Measurements from ENCODE around the gene DNASE2B.
"Not testable (repeated sequence)": the region's sequence is repeated elsewhere in the genome, so short reads cannot be mapped to it uniquely, and the experiment has no call there.

The DNASE2B gene

GRCh38 chr1:84424513-84425149 is 26.3 kb downstream of the DNASE2B start:
- no peak for DNase-seq

- DNase-seq = no peak
Observed at GRCh38 chr1:84425150-84425896, 27.0 kb downstream of the DNASE2B start.

DNA sequence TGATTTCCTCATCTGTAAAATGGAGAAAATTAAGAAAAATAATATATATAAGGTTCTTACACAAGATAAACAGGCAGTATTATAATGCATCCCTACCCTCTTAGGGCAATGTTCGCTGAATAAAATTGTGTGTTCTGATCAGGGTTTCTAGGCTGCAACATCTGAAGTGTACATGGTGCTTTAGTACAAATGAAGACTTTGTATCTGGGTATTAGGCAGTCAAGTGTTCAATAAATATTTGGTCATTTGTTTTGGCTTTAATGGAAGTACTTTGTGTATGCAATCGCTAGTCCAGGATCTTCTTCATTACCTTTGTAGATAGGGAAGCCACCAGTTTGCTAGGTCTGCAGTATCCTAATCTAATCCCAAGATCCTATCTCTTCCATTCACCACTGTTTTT is 28.1 kb downstream of the DNASE2B start:
- DNase-seq = no peak

- DNase-seq = no peak
Observed at GRCh38 chr1:84427250-84428188, 29.2 kb downstream of the DNASE2B start.

GRCh38 chr1:84428235-84428634 is 30.0 kb downstream of the DNASE2B start:
- no peak for DNase-seq

GRCh38 chr1:84429231-84429630 is 30.9 kb downstream of the DNASE2B start:
- DNase-seq = no peak

DNA sequence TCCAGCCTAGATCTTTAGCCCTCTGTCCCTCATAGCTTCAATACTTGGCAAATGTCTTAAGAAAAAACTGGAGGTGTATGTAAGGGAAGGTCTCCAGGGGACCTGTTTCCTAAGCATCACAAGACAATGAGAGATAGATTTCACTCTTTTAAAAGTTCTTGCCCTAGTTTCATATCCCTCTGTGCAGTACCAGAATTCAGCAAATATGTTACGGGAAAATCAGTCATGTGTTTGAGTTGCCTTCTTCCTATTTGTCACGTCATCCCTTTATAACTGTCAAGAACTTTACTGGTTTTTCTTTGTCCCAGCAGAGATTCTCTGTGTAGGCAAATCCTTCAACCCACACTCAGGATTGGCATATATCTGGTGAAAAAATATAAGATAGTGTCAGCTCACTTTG is 32.3 kb downstream of the DNASE2B start:
- no peak for DNase-seq

DNA sequence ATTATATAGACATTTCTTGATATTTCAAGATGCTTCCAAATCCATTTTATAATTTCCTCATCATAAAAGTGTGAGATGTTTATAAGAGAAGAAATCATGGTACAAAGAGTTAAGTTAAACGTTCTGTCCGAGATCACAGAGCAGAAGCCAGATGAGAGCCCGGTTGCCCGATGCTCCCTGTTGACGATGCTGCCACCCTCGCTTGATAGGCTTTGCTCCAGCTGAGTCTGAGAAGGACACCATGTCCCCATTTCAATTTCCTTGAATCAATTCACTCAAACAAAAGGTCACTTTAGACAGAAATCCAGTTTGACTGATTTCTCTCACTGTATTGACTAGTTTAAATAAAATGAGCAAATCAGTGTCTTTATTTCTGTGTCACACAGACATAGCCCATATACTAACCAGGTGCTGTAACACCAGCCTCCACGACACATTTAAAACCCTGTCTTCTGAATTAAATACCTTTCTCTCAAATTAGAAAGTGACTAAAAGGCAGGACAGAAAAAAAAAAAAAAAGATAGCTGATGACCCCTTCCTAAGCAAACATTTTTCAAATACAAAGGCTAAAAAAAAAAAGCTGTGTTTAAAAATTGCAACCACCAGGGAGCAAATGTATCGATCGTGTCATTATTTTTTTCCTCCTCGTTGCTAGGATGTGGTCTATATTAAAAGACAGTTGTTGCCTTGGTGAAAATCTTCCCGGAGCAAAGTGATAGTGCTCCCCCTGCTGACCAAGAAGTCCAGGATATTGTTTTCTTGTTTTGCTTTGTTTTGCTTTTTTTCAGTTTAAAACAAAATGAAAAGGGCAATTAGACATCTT is 35.2 kb downstream of the DNASE2B start:
- peak; percentile 89 for DNase-seq

DNA sequence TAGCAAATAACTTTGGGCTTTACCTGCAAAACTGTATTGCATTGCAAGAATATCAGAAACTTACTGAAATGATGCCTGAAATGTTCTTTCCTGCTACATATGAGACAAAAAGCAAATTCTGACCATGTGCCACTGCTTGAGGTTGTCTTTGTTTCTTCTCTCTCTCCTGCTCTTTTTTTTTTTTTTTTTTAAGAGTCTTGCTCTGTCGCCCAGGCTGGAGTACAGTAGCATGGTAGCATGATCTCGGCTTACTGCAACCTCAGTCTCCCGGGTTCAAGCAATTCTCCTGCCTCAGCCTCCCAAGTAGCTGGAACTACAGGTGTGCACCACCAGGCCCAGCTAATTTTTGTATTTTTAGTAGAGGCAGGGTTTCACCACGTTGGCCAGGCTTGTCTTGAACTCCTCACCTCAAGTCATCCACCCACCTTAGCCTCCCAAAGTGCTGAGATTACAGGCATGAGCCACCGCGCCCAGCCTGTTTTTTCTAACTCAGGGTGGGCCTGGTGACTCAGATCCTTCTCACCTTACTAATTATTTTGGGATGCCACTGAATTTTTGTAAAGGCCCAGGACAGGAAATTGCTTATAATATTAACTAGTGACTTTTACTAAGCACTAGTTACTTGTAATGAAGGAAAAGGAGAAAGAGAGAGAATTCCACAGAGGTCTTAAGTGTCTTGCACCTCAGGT is 35.9 kb downstream of the DNASE2B start:
- no peak for DNase-seq

- DNase-seq = no peak
Observed at GRCh38 chr1:84434801-84435549, 36.7 kb downstream of the DNASE2B start.

DNA sequence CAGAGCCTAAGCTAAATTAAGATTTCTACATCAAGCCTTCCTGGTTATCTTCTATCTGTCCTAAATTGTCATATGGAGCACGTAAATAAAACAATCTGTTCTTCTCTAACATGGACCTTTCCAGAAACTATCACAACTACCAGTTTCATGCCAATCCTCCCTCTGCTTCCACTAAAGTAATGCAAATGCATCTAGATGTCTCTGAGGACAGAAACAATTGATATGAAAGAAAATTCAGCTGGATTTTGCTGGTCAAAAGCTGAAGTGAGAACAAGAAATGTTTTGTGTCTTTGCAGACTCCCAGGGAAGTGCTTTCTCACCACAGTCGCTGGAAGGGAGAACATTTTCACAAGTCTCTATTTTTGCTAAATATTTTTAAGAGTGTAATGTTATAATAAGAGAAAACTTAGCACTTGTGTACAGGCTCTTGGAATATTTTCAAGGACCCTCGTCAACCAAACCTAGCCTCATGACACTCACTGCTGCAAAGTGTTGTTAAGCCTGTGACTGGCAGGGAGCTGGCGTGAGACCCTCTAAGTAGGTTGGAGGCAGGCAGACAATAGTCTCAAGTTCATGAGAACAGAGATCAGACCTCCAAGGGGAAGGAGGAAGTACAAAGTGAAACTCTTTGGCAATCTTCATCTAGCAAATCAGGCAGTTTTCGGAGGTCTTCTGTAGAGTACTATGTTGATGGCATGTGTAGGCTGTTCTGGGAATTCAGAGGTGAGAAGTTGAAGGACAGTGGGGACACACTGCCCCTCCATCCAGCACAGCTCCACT is 38.8 kb downstream of the DNASE2B start:
- DNase-seq = no peak

- DNase-seq = peak; percentile 30
Observed at GRCh38 chr1:84442256-84442655, 44.0 kb downstream of the DNASE2B start.

DNA sequence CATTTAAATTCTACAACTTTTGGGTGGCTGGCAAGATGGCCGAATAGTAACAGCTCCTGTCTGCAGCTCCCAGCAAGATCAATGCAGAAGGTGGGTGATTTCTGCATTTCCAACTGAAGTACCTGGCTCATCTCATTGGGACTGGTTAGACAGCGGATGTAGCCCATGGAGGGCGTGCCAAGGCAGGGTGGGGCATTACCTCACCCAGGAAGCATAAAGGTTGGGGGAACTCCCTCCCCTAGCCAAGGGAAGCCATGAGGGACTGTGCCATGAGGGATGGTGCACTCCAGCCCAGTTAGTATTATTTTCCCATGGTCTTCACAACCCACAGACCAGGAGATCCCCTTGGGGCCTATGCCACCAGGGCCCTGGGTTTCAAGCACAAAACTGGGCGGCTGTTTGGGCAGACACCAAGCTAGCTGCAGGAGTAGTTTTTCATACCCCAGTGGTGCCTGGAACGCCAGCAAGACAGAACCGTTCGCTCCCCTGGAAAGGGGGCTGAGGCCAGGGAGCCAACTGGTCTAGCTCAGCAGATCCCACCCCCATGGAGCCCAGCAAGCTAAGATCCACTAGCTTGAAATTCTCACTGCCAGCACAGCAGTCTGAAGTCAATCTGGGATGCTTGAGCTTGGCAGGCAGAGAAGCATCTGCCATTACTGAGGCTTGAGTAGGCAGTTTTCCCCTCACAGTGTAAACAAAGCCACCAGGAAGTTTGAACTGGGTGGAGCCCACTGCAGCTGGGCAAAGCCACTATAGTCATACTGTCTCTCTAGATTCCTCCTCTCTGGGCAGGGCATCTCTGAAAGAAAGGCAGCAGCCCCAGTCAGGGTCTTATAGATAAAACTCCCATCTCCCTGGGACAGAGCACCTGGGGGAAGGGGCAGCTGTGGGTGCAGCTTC is 44.7 kb downstream of the DNASE2B start:
- DNase-seq = peak; percentile 3

GRCh38 chr1:84448704-84449103 is 50.4 kb downstream of the DNASE2B start:
- DNase-seq = not testable (repeated sequence)

DNA sequence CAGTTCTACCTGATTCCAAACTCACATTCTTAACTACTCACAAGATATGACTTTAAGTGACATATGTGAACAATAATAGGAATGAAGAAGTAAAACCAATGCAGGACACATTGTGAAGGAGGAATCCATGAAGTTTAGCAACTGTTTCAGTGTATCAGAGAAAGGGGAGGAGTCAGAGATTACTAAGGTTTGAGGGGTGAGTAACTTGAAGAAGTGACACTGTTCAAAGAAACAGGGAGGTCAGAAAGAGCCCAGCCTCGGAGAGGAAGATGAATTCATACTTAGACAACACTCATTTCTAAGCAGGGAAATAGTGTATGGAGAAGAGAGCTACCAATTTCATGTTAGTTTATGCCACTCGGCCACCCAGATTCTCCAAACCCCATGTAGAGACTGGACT is 52.6 kb downstream of the DNASE2B start:
- DNase-seq = no peak

GRCh38 chr1:84452436-84452835 is 54.2 kb downstream of the DNASE2B start:
- DNase-seq = no peak

GRCh38 chr1:84462118-84462517 is 63.8 kb downstream of the DNASE2B start:
- no peak for DNase-seq

All from NCI-H1092 treated with DMSO at 0.1 percent for 48 hours (cell line).